HCT116 (cell line): ENCODE measurements around the gene ELFN2. TPM values are rescaled to one million over a fixed set of nuclear protein-coding genes. Genes with fewer than 3 reads are reported as not detected.

Source experiments
- ATAC-seq: fragments of 200-7000 bp; cut with Tn5 transposase; 2 replicates; pipeline ENCODE4 v1.9.1; 2020; ENCODE audit warnings: mild to moderate bottlenecking, moderate library complexity
- BruUV-seq: library from RNA; stranded (reverse); fragments of 400-500 nt; replicated peaks from 2 replicates; lab custom pipeline; 2021; lab: Mats Ljungman, UMichigan
- CTCF ChIA-PET: fragments of 300-600 bp; sonication (Branson Sonifier 250); formaldehyde crosslinking; loops from one replicate; lab custom pipeline; 2021; ENCODE audit warnings: antibody characterized with exemption; lab: Charles Lee
- POLR2A ChIA-PET: fragments of 300-600, 350-600 bp; sonication (Branson Sonifier 250); formaldehyde crosslinking; loops from one replicate; lab custom pipeline; 2021; ENCODE audit warnings: antibody characterized with exemption; lab: Charles Lee
- RAD21 ChIA-PET, 2 experiments: fragments of 300-600 bp; sonication (Branson Sonifier 250); formaldehyde crosslinking; loops; one replicate each; lab custom pipeline; 2023; ENCODE audit warnings: low total read pairs in 2 of 2; ENCODE audit not compliant: uncharacterized antibody in 2 of 2, unreplicated experiment in 2 of 2, low non-redundant PET in 1 of 2; lab: Charles Lee
- DNase-seq: peaks from one replicate; pipeline ENCODE4 v3.0.0-alpha.2; 2010; ENCODE audit warnings: low read depth, low spot score
- H2AFZ ChIP-seq: fragments of 200-600 bp; shearing (Covaris generic), sonication (generic); 2 replicates; pipeline ENCODE4 v1.6.1; 2017; ENCODE audit warnings: low read depth, mixed run types, mixed read lengths, antibody characterized with exemption, low read length; ENCODE audit not compliant: poor library complexity, severe bottlenecking
- H3K27ac ChIP-seq: 2 replicates; pipeline ENCODE4 v1.5.1; 2012; ENCODE audit warnings: low read depth, low read length
- H3K27me3 ChIP-seq: fragments of 200-600 bp; sonication (generic); 2 replicates; pipeline ENCODE4 v1.6.1; 2016; ENCODE audit warnings: mixed run types, low read length, mixed read lengths; ENCODE audit not compliant: insufficient read depth
- H3K36me3 ChIP-seq, 2 experiments: fragments of 200-500 bp in 1 of 2; fragments of 200-600 bp in 1 of 2; sonication (Bioruptor generic) in 1 of 2; sonication (generic) in 1 of 2; 2 replicates each; pipeline versions ENCODE4 v1.5.1 to v1.6.1; 2014 to 2016; ENCODE audit warnings: low read length in 2 of 2, inconsistent platforms in 1 of 2, mixed read lengths in 1 of 2, mixed run types in 1 of 2; ENCODE audit not compliant: insufficient read depth in 2 of 2, control insufficient read depth in 1 of 2
- H3K4me1 ChIP-seq, 2 experiments: fragments of 200-600 bp in 1 of 2; sonication (generic) in 1 of 2; 2 replicates each; pipeline versions ENCODE4 v1.5.1 to v1.6.1; 2012 to 2017; ENCODE audit warnings: low read length in 2 of 2, inconsistent platforms in 1 of 2, mild to moderate bottlenecking in 1 of 2, mixed read lengths in 1 of 2, mixed run types in 1 of 2, moderate library complexity in 1 of 2; ENCODE audit not compliant: insufficient read depth in 2 of 2, control insufficient read depth in 1 of 2
- H3K4me2 ChIP-seq: fragments of 200-600 bp; sonication (generic); 2 replicates; pipeline ENCODE4 v1.6.1; 2017; ENCODE audit warnings: mixed run types, low read length, mixed read lengths
- H3K4me3 ChIP-seq, 2 experiments: fragments of 200-600 bp in 1 of 2; sonication (generic) in 1 of 2; replicated peaks in 1 of 2; 2 replicates each; pipeline ENCODE4 v1.5.1; 2011 to 2016; ENCODE audit warnings: low read length in 2 of 2, control low read depth in 1 of 2, low read depth in 1 of 2, mild to moderate bottlenecking in 1 of 2, mixed read lengths in 1 of 2, mixed run types in 1 of 2
- H3K79me2 ChIP-seq: fragments of 200-600 bp; sonication (generic); 2 replicates; pipeline ENCODE4 v1.6.1; 2017; ENCODE audit warnings: mild to moderate bottlenecking, mixed run types, low read length, moderate library complexity, mixed read lengths; ENCODE audit not compliant: insufficient read depth
- H3K9ac ChIP-seq: fragments of 200-600 bp; sonication (generic); 2 replicates; pipeline ENCODE4 v1.6.1; 2016; ENCODE audit warnings: low read length, mixed read lengths
- H3K9me2 ChIP-seq: fragments of 200-600 bp; sonication (generic), shearing (Covaris generic); 2 replicates; pipeline ENCODE4 v1.6.1; 2017; ENCODE audit warnings: mixed run types, mild to moderate bottlenecking, moderate library complexity; ENCODE audit not compliant: insufficient read depth
- H3K9me3 ChIP-seq, 2 experiments: fragments of 200-500 bp in 1 of 2; fragments of 200-600 bp in 1 of 2; sonication (Bioruptor generic) in 1 of 2; sonication (generic) in 1 of 2; 2 replicates each; pipeline ENCODE4 v1.6.1; 2014 to 2017; ENCODE audit warnings: low read length in 2 of 2, mixed read lengths in 2 of 2, inconsistent platforms in 1 of 2, low read depth in 1 of 2, mild to moderate bottlenecking in 1 of 2, mixed run types in 1 of 2, moderate library complexity in 1 of 2; ENCODE audit not compliant: control insufficient read depth in 1 of 2, insufficient read depth in 1 of 2
- H4K20me1 ChIP-seq: fragments of 200-600 bp; sonication (generic), shearing (Covaris generic); 2 replicates; pipeline ENCODE4 v1.6.1; 2017; ENCODE audit warnings: mixed run types, mild to moderate bottlenecking, moderate library complexity; ENCODE audit not compliant: insufficient read depth
- CBX3 ChIP-seq: IDR thresholded peaks from 2 replicates; pipeline ENCODE4 v1.6.1; 2012; ENCODE audit warnings: low read depth
- CTCF ChIP-seq, 3 experiments: fragments of 200-600 bp in 1 of 3; sonication (generic) in 1 of 3; IDR thresholded peaks in 2 of 3; conservative IDR thresholded peaks in 1 of 3; 2 replicates each; pipeline ENCODE4 v1.5.1; 2012 to 2017; ENCODE audit warnings: low read depth in 2 of 3, low read length in 2 of 3, antibody characterized with exemption in 1 of 3, borderline replicate concordance in 1 of 3, control low read depth in 1 of 3, mild to moderate bottlenecking in 1 of 3, mixed read lengths in 1 of 3, mixed run types in 1 of 3, moderate library complexity in 1 of 3; ENCODE audit not compliant: insufficient read depth in 1 of 3
- EZH2phosphoT487 ChIP-seq: fragments of 200-600 bp; IDR thresholded peaks from 2 replicates; pipeline ENCODE4 v1.6.1; 2018; ENCODE audit warnings: antibody characterized with exemption, borderline replicate concordance
- POLR2A ChIP-seq: IDR thresholded peaks from 2 replicates; pipeline ENCODE4 v1.7.0; 2011; ENCODE audit warnings: borderline replicate concordance; ENCODE audit not compliant: insufficient read depth, insufficient read length; ENCODE audit errors: extremely low read depth
- POLR2AphosphoS5 ChIP-seq: IDR thresholded peaks from 2 replicates; pipeline ENCODE4 v1.6.1; 2011; ENCODE audit warnings: mild to moderate bottlenecking, low read depth, low read length, moderate library complexity
- RAD21 ChIP-seq: IDR thresholded peaks from 2 replicates; pipeline ENCODE4 v1.6.1; 2012; ENCODE audit warnings: low read depth, mild to moderate bottlenecking
- SIN3A ChIP-seq: IDR thresholded peaks from 2 replicates; pipeline ENCODE4 v1.6.1; 2012; ENCODE audit warnings: low read depth
- SP1 ChIP-seq: IDR thresholded peaks from 2 replicates; pipeline ENCODE4 v1.6.1; 2012; ENCODE audit warnings: low read depth
- YY1 ChIP-seq: IDR thresholded peaks from 2 replicates; pipeline ENCODE4 v1.6.1; 2011; ENCODE audit warnings: low read length, low read depth, moderate library complexity, mild to moderate bottlenecking; ENCODE audit not compliant: insufficient replicate concordance; ENCODE audit errors: extremely low read depth
- ZBTB33 ChIP-seq: IDR thresholded peaks from 2 replicates; pipeline ENCODE4 v1.6.1; 2011; ENCODE audit warnings: mild to moderate bottlenecking, low read length, moderate library complexity; ENCODE audit not compliant: insufficient replicate concordance; ENCODE audit errors: extremely low read depth
- ZFX ChIP-seq: fragments of 450-650 bp; IDR thresholded peaks from 2 replicates; pipeline ENCODE4 v1.6.1; 2017
- intact Hi-C: fragments of 100-400 bp; cut with micrococcal nuclease; formaldehyde crosslinking; loops from 2 replicates; pipeline ENCODE4 v1.10.0; 2022
- total RNA-seq: library from RNA; stranded (reverse); gene quantifications from one replicate; pipeline ENCODE4 v1.2.1, GENCODE V29; 2021; ENCODE audit not compliant: unreplicated experiment
- TF ChIP-seq, protein P1 (sequence below): IDR thresholded peaks from 2 replicates; pipeline ENCODE4 v1.6.1; 2012

Gene ELFN2
- total RNA-seq, 1 experiment from 2014 or later = 45.4 TPM

GRCh38 chr22:37355174-37355573 lies 72.1 kb downstream of the ELFN2 start:
- RAD21 ChIA-PET = no interaction called here
- DNase-seq = no peak
- no peak overlapping the region for H3K9ac ChIP-seq
- intact Hi-C loops = no loop called here
- POLR2A ChIA-PET = no interaction called here
- H3K27me3 ChIP-seq = no peaks in the 10 kb centered on the region
- no peaks in the 10 kb centered on the region for H3K9me2 ChIP-seq
- H3K9me3 ChIP-seq = no peaks in the 10 kb centered on the region
- CTCF ChIA-PET = no interaction called here
- H3K4me1 ChIP-seq = peaks cover 0 to 22% of the 10 kb centered on the region in 2 experiments; a peak in 2 of 4 replicates
- H3K79me2 ChIP-seq = no peaks in the 10 kb centered on the region
- H3K36me3 ChIP-seq = no peaks in the 10 kb centered on the region
- H3K27ac ChIP-seq = no peak overlapping the region
- H2AFZ ChIP-seq = no peak overlapping the region
- no peaks in the 10 kb centered on the region for H4K20me1 ChIP-seq
- H3K4me2 ChIP-seq = no peak overlapping the region
- H3K4me3 ChIP-seq = no peak overlapping the region
- BruUV-seq = no TSS peak
- TF ChIP-seq, protein P1, sequence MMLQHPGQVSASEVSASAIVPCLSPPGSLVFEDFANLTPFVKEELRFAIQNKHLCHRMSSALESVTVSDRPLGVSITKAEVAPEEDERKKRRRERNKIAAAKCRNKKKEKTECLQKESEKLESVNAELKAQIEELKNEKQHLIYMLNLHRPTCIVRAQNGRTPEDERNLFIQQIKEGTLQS = no peak
- no peak for TF ChIP-seq ZFX
- TF ChIP-seq SP1 = no peak
- TF ChIP-seq YY1 = no peak
- TF ChIP-seq ZBTB33 = no peak
- no peak for TF ChIP-seq POLR2AphosphoS5
- TF ChIP-seq SIN3A = no peak
- TF ChIP-seq RAD21 = no peak
- TF ChIP-seq POLR2A = no peak
- TF ChIP-seq CTCF (IDR thresholded peaks at IDR 0.05 in 2 of 3, conservative IDR thresholded peaks at IDR 0.05 in 1 of 3; ENCODE audit: borderline replicate concordance in 1 of 3, insufficient read depth in 1 of 3, low read depth in 2 of 3, low read length in 2 of 3) = no peak
- no peak for TF ChIP-seq CBX3
- TF ChIP-seq EZH2phosphoT487 = no peak
- ATAC-seq = no peak
